Activated T-cell treated with anti-CD3 and anti-CD28 coated beads, Interleukin-2, amount 50 U/mL, for 24 hours (primary cell): ENCODE results near the gene UBE2E2.

Experiments
- DNase-seq: peaks from one replicate; pipeline ENCODE4 v3.0.0-alpha.2; 2020
- H3K27ac Mint-ChIP-seq: 2 replicates; pipeline ENCODE4 v1.8.0; 2020; ENCODE audit warnings: mild to moderate bottlenecking, mixed read lengths
- H3K27me3 Mint-ChIP-seq: 2 replicates; pipeline ENCODE4 v1.8.0; 2020; ENCODE audit warnings: mixed read lengths
- H3K36me3 Mint-ChIP-seq: 2 replicates; pipeline ENCODE4 v1.8.0; 2020; ENCODE audit warnings: low read depth, mixed read lengths
- H3K4me1 Mint-ChIP-seq: 2 replicates; pipeline ENCODE4 v1.8.0; 2020; ENCODE audit warnings: low read depth, mixed read lengths
- H3K4me3 Mint-ChIP-seq: 2 replicates; pipeline ENCODE4 v1.8.0; 2020; ENCODE audit warnings: mild to moderate bottlenecking, moderate library complexity, mixed read lengths
- H3K9me3 Mint-ChIP-seq: 2 replicates; pipeline ENCODE4 v1.8.0; 2020; ENCODE audit warnings: mixed read lengths

Gene UBE2E2

DNA sequence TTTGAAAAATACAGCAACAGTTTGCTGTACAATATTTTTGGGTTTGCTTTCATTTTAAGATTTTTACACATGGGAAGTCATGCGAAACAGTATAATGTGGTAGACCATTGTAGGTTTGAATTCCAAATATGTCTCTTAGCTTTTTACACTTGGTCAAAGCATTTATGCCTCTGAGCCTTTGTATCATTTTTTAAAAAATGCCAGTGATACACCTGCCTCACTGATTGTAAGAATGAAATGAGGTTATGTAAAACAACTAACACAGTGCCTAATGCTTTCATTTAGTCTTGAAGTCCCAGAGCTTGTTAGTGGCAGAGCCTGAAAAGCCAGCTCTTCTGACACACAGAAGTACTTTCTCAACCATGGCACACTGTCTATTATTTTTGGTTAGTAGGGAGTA lies 202.0 kb downstream of the UBE2E2 start:
- H3K27ac Mint-ChIP-seq = no peak overlapping the region
- peaks cover 9% of the 10 kb centered on the region for H3K4me1 Mint-ChIP-seq
- no peak overlapping the region for H3K4me3 Mint-ChIP-seq
- H3K36me3 Mint-ChIP-seq = no peaks in the 10 kb centered on the region
- peaks cover 5% of the 10 kb centered on the region for H3K27me3 Mint-ChIP-seq
- DNase-seq = no peak
- H3K9me3 Mint-ChIP-seq = no peaks in the 10 kb centered on the region

DNA sequence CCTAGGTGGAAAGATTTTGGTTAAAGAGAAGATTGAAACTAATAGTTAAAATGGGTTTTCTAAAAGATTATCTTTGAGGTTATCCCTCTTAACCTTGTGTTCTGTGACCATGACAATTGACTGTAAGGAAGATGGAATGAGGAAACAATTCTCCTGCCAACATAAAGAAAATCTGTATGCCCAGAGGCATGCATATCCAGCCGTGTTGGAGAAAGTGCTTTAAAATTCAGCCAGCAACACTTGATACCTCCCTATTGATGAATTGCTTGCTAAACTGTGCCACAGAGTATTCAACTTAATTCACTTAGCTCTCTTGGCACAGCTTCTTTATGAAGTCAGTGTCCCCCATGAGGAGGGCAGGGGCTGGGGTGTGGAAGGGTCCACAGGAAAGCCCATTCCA lies 203.5 kb downstream of the UBE2E2 start:
- no peak for DNase-seq
- no peaks in the 10 kb centered on the region for H3K9me3 Mint-ChIP-seq

DNA sequence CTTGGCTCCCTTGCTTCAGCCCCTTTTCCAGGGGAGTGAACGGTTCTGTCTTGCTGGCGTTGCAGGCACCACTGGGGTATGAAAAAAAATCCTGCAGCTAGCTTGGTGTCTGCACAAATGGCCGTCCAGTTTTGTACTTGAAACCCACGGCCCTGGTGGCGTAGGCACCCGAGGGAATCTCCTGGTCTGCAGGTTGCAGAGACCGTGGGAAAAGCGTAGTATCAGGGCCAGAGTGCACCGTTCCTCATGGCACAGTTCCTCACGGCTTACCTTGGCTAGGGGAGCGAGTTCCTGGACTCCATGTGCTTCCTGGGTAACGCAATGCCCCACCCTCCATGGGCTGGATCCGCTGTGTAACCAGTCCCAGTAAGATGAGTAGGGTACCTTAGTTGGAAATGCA lies 214.9 kb downstream of the UBE2E2 start:
- H3K4me1 Mint-ChIP-seq = no peaks in the 10 kb centered on the region
- no peak overlapping the region for H3K27ac Mint-ChIP-seq
- DNase-seq = no peak
- H3K36me3 Mint-ChIP-seq = no peaks in the 10 kb centered on the region
- H3K9me3 Mint-ChIP-seq = no peaks in the 10 kb centered on the region
- no peaks in the 10 kb centered on the region for H3K27me3 Mint-ChIP-seq
- H3K4me3 Mint-ChIP-seq = no peak overlapping the region

More for the DNA sequence above, 203.5 kb downstream of the UBE2E2 start:
- H3K4me1 Mint-ChIP-seq = peaks cover 9% of the 10 kb centered on the region
- H3K4me3 Mint-ChIP-seq = no peak overlapping the region
- no peak overlapping the region for H3K27ac Mint-ChIP-seq
- H3K27me3 Mint-ChIP-seq = peaks cover 5% of the 10 kb centered on the region
- H3K36me3 Mint-ChIP-seq = no peaks in the 10 kb centered on the region

DNA sequence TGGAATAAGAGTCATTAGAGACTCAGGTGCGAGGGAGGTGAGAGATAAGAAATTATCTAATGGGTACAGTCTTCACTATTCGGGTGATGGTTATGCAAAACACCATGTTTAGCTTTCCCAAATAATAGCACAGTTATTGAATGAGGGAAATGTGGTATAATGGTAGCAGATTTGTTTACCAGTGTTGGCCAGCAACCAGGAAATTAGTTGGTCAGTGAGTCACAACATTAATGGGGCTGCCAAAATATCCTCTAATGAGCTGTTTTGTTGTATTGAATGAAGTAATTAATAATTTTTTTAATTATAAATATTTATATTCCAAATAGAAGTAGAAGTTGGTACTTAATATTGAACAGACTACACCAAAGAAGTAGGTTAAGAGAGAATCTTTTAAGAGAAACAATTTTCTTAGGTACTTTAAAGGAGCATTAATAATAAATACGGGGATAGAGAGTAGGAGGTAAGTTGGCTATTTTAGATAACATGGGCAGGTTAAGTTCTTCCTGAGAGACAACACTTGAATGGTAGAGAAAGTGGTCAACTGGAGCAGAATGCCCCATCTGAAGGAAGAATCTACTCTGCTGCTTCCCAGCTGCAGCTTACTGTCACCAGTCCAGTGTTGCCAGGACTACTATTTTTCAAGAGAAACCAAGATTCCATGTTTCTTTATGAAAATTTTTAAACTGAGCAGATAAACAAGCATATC lies 218.8 kb downstream of the UBE2E2 start:
- Mint-ChIP-seq H3K36me3 (no peaks in the 10 kb centered on the region), H3K27ac (no peak overlapping the region), H3K4me1 (no peaks in the 10 kb centered on the region), H3K27me3 (no peaks in the 10 kb centered on the region), H3K9me3 (peaks cover 6% of the 10 kb centered on the region), H3K4me3 (no peak overlapping the region)
- DNase-seq = no peak

DNA sequence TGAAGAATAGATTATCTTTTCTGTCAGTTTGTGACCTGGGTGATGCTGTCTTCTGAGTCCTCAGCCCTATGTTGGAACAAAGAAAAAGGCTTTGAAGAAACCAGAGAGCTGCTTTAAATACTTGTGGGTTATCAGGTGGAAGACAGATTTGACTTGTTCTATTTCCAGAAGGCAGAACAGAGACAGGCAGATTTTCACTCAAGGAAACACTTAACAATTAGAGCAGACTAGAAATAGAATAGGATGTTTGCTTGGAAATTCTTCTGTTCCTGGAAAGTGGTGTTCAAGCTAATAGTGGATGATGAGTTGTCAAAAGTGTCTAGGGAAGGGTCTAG lies 219.4 kb downstream of the UBE2E2 start:
- DNase-seq = no peak
- H3K4me1 Mint-ChIP-seq = no peaks in the 10 kb centered on the region
- H3K4me3 Mint-ChIP-seq = no peak overlapping the region
- no peaks in the 10 kb centered on the region for H3K36me3 Mint-ChIP-seq
- H3K27me3 Mint-ChIP-seq = no peaks in the 10 kb centered on the region
- H3K9me3 Mint-ChIP-seq = peaks cover 8% of the 10 kb centered on the region
- H3K27ac Mint-ChIP-seq = no peak overlapping the region

DNA sequence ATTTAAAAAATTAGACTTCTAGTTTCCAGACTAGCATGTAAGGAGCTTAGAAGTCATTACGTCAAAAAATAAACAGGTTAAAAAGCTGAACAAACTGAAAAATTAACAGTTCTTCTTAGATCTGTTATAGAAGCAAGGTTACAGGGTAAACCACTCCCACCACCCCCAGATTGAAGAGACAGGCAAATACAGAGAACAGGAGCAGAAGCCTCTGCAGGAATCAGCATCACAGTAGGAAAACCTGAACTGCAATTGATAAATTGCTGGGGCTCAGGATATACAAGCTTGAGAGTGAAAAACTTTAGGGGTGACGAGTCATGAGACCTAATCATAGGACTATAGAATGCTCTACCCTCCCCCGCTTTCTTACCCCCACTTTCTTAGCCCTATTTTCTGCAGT lies 222.3 kb downstream of the UBE2E2 start:
- H3K9me3 Mint-ChIP-seq = peaks cover 8% of the 10 kb centered on the region
- H3K4me3 Mint-ChIP-seq = no peak overlapping the region
- no peaks in the 10 kb centered on the region for H3K36me3 Mint-ChIP-seq
- no peaks in the 10 kb centered on the region for H3K27me3 Mint-ChIP-seq
- no peaks in the 10 kb centered on the region for H3K4me1 Mint-ChIP-seq
- H3K27ac Mint-ChIP-seq = no peak overlapping the region
- DNase-seq = no peak

DNA sequence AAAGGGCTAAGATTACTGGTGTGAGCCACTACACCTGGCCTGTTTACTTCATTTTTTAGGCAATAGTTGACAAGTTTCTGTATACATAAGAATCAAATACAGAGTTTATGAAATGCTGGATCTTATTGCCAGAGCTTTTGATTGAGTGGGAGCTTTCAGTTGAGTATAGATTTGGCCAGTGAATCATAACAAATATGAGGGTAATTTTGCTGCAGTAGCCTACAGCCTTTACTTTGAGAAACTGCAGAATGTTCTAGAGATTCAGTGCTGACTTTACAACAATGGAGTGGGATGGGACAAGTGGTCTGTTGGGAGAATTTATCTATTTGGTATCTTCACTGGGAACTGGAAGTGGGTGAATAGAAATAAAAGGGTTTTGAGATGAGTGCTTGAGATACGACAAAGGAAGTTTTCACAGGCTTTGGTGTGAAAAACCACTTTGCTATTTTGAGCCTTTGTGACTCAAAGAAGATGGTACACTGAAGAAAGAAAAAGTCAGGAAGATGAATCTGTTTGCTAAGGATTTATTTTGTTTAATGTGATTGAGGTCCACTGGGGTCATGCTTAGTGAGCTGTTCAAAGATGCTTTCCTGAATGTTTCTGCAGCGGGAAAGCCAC lies 227.8 kb downstream of the UBE2E2 start:
- Mint-ChIP-seq H3K36me3 (no peaks in the 10 kb centered on the region), H3K4me1 (peaks cover 11% of the 10 kb centered on the region), H3K9me3 (peaks cover 5% of the 10 kb centered on the region), H3K27ac (no peak overlapping the region), H3K4me3 (no peak overlapping the region), H3K27me3 (no peaks in the 10 kb centered on the region)
- DNase-seq = no peak

DNA sequence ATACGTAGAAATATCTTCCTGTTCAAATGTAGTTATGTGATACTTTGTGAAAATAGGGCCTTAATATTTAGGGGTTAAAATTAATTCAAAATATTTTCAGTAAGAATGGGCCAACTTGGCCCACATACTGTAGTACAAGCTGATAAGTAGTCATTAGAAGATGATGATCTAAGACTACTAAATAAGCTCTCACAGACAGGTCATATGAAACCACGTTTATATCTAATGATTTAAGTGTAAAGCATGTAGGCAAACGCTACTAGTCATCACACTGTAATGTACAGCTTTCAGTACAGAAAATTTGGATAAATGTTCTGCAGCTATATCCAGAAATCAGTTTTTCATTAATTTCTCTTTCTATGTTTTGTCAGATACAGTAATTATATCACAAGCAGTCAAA lies 228.6 kb downstream of the UBE2E2 start:
- H3K4me1 Mint-ChIP-seq = peaks cover 11% of the 10 kb centered on the region
- no peak for DNase-seq
- no peaks in the 10 kb centered on the region for H3K36me3 Mint-ChIP-seq
- no peak overlapping the region for H3K27ac Mint-ChIP-seq
- H3K9me3 Mint-ChIP-seq = peaks cover 2% of the 10 kb centered on the region
- H3K27me3 Mint-ChIP-seq = no peaks in the 10 kb centered on the region
- H3K4me3 Mint-ChIP-seq = no peak overlapping the region

DNA sequence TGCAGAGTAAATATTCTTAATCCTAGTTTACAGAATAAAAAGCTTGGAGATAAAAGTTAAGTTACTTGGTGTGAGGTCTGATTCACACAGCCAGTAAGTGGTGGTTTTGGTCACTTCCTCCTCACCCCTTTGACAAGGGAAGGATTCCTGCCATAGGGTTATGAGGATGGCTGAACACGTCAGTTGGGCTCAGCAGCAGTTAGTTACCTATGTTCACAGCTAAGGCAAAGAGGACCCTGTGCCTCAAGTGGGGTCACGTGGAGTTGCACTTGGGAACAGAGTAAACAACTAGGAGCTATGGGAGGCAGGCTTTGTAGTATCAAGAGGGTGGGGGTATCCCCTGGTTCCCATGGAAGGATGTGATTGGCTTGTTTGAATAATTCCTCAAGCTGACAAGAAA lies 232.2 kb downstream of the UBE2E2 start:
- H3K9me3 Mint-ChIP-seq = no peaks in the 10 kb centered on the region
- peaks cover 27% of the 10 kb centered on the region for H3K4me1 Mint-ChIP-seq
- H3K36me3 Mint-ChIP-seq = no peaks in the 10 kb centered on the region
- H3K4me3 Mint-ChIP-seq = no peak overlapping the region
- no peak for DNase-seq
- no peaks in the 10 kb centered on the region for H3K27me3 Mint-ChIP-seq
- H3K27ac Mint-ChIP-seq = no peak overlapping the region

DNA sequence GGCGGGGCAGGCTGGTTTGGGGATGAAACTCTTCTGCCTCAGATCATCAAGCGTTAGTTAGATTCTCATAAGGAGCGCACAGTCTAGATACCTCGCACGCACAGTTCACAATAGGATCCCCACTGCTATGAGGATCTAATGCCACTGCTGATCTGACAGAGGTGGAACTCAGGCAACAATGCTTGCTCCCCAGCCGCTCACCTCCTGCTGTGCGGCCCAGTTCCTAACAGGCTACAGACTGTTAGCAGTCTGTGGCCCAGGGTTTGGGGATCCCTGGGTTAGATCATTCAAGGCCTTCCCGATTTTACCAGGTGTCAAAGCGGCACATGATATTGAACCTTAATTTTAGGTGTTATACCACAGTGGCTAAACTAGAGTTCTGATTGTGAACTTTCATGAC lies 232.8 kb downstream of the UBE2E2 start:
- Mint-ChIP-seq H3K27ac (no peak overlapping the region), H3K4me1 (peaks cover 29% of the 10 kb centered on the region), H3K4me3 (no peak overlapping the region), H3K36me3 (no peaks in the 10 kb centered on the region), H3K9me3 (no peaks in the 10 kb centered on the region), H3K27me3 (no peaks in the 10 kb centered on the region)
- DNase-seq = no peak

DNA sequence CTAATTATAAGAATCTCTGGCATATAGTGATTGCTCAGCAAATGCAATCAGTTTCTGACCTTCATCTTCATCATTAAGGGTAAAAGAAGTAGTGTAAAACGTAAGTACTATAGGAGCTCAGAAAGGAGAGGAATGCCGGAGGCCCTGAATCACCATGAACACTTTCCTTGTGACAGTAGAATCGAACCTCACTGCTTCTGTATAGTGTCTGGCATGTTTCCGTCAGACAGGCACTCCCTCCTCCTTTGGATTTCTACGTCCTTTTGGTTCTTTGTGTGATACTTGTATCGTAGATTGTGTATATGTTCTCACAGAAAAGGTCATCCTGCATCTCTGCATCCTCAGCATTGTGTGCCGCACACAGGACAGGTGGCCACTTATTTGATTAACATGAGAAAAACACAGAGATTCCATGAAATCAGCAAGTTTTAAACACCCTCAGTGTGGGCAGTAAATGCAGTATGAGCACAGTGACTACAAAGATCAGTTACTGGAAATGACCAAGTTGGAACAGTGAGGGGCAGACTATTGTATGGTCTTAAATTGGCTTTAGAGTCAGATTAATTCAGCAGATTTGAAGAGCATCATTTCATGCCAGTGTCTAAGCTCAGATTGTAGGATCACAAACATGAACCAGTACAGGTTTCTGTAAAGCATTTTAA lies 234.5 kb downstream of the UBE2E2 start:
- H3K27ac Mint-ChIP-seq = no peak overlapping the region
- no peak for DNase-seq
- no peaks in the 10 kb centered on the region for H3K27me3 Mint-ChIP-seq
- no peak overlapping the region for H3K4me3 Mint-ChIP-seq
- no peaks in the 10 kb centered on the region for H3K36me3 Mint-ChIP-seq
- H3K9me3 Mint-ChIP-seq = no peaks in the 10 kb centered on the region
- peaks cover 35% of the 10 kb centered on the region for H3K4me1 Mint-ChIP-seq

DNA sequence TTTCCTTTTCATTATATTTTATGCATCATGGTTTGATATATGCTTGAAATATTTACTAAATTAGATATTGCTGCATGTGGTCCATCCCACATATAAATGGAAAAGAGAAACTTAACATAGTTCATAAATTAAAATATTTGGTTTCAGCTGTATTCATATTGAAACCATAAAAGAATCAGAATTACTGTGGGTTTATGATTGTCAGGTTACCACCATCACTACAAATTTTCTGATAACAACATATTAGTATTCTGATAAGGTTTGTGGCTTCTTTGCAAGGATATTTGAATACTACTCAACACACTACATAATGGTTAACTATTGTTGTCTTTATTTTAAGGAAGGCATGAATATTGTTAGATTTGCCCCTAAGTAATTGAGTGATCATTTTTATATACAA lies 235.5 kb downstream of the UBE2E2 start:
- H3K36me3 Mint-ChIP-seq = no peaks in the 10 kb centered on the region
- H3K27ac Mint-ChIP-seq = no peak overlapping the region
- no peak for DNase-seq
- no peaks in the 10 kb centered on the region for H3K9me3 Mint-ChIP-seq
- H3K4me3 Mint-ChIP-seq = no peak overlapping the region
- peaks cover 41% of the 10 kb centered on the region for H3K4me1 Mint-ChIP-seq
- no peaks in the 10 kb centered on the region for H3K27me3 Mint-ChIP-seq

DNA sequence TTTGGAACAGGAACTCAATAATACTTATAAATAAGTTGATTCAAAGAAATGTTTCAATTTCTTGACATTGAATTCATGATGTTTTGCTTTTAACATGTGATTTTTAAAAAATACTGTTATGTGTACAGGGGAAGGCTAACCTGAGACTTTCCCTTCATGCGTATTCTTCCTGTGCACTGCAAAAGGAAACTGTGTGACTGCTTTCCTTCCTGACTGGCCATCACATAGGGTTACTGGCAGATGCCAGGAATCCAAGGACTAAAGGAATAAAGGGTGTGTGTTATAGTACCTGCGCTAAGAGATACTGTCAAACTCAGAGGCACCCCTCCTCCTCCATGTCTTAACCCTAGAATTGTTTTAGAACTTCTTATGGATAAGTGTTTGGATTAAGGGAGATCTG lies 236.0 kb downstream of the UBE2E2 start:
- no peaks in the 10 kb centered on the region for H3K27me3 Mint-ChIP-seq
- H3K36me3 Mint-ChIP-seq = no peaks in the 10 kb centered on the region
- DNase-seq = no peak
- H3K4me1 Mint-ChIP-seq = peaks cover 41% of the 10 kb centered on the region
- H3K4me3 Mint-ChIP-seq = no peak overlapping the region
- no peaks in the 10 kb centered on the region for H3K9me3 Mint-ChIP-seq
- no peak overlapping the region for H3K27ac Mint-ChIP-seq

DNA sequence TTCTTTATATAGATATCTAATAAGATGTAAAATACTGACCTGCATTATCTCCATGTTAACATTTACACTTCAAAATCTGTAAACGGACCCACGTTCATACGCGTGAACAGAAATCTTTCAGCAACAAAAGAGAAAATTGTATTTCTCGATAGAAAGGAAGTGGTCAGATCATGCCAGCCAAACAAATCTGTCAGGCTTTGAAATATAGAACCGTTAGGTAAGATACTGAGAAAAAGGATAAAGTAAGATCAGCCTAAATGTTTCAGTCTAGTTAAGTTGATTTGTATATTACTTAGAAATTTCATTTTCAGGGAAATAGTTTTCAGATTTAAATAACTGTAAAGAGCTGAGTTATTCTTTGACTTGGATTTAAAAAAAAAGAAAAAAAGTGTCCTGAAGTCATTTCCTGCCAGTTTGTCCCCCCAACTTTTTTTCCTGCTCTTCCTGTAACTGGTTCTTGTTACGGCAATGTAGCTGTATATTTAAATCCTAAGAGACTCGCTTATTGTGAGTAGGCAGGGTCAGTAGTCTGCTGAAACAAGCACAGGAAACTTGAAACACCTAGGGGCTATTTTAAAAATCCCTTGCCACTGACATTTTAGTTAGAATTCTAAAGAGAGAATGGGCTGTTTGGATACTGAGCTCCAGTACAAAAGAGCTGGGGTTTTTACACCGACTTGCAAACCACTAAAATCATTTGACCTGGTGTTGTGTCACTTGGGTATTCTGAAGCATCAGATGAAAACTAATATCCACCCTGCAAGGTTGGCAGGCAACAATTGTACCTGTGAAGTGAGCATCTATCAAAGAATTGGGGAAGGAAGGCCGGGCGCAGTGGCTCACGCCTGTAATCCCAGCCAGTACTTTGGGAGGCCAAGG lies 237.5 kb downstream of the UBE2E2 start:
- Mint-ChIP-seq H3K4me1 (peaks cover 37% of the 10 kb centered on the region), H3K36me3 (no peaks in the 10 kb centered on the region)

More for the DNA sequence above, 237.5 kb downstream of the UBE2E2 start:
- no peak for DNase-seq
- Mint-ChIP-seq H3K9me3 (no peaks in the 10 kb centered on the region), H3K27me3 (no peaks in the 10 kb centered on the region), H3K4me3 (peak overlapping the region; percentile 31), H3K27ac (peak overlapping the region; percentile 85)
